ENCODE measurements around the gene NEDD9. TPM values are rescaled to one million over a fixed set of nuclear protein-coding genes. Genes with fewer than 3 reads are reported as not detected.

Gene NEDD9
- total and polyA plus RNA-seq, 2 of the 13 experiments (the other 11 are each of a cell fraction or from before 2014, with no cell fraction given): 27.1 to 389 TPM

DNA sequence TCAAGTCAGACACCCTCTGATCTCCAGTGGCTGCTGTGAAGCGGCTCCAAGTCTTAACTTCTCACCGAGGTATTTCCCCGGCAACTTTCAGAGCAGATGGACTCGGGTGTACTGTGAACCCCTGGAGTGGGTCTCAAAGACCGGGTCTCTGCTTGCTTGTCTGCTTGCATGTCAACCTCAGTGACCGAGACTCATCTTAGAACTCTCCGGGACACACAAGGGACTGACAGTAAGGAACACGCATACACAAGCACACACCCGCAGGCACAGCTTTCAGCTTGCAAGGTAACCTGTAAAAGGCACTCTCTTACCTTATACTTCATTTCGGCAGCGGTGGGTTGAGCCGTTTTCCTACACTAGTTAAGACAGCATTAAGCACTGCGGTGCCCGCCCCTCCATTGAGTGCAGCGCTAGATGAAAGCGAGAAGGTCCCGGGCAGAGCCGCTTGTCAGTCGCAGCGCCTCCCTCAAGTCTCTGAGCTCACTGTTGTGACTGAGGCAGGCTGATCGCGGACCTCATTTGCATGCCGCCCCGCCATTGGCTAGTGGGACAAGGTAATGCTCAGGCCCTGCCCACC is at the start of gene NEDD9 (continued):
- TF ChIP-seq ZNF724P (CRISPR knock-in tag; IDR thresholded peaks at IDR 0.05; ENCODE audit: borderline replicate concordance) (peak; percentile 73; the same call in 1 of the 2 replicates), HOXA3 (CRISPR knock-in tag; IDR thresholded peaks at IDR 0.05) (peak; percentile 75), TEAD3 (CRISPR knock-in tag; optimal IDR thresholded peaks at IDR 0.05; ENCODE audit: borderline replicate concordance) (peak; percentile 77), ZNF883 (CRISPR knock-in tag; IDR thresholded peaks at IDR 0.05; ENCODE audit: not compliant biosample characterization) (peak; percentile 39), HMG20A (CRISPR knock-in tag; IDR thresholded peaks at IDR 0.05; ENCODE audit: borderline replicate concordance) (peak; percentile 54), NCOA1 (CRISPR knock-in tag; IDR thresholded peaks at IDR 0.05) (no peak), HNRNPH1 (optimal IDR thresholded peaks at IDR 0.05; ENCODE audit: low read depth, low read length) (peak; percentile 86), ZNF33B (CRISPR knock-in tag; IDR thresholded peaks at IDR 0.05) (no peak), RFX1 (IDR thresholded peaks at IDR 0.05) (no peak), THYN1 (CRISPR knock-in tag; IDR thresholded peaks at IDR 0.05; ENCODE audit: borderline replicate concordance, low read depth) (0 out of 2 replicates have a peak, but pooled peaks have one; percentile 6), KLF9 (CRISPR knock-in tag; IDR thresholded peaks at IDR 0.05; ENCODE audit: low read depth) (peak; percentile 92; the same call in 1 of the 2 replicates), TMF1 (CRISPR knock-in tag; IDR thresholded peaks at IDR 0.05; ENCODE audit: low read depth) (0 out of 2 replicates have a peak, but pooled peaks have one; percentile 12), CAMTA2 (CRISPR knock-in tag; IDR thresholded peaks at IDR 0.05; ENCODE audit: borderline replicate concordance) (0 out of 2 replicates have a peak, but pooled peaks have one; percentile 31), TP53 (CRISPR knock-in tag; conservative IDR thresholded peaks at IDR 0.05) (no peak), MAFK (conservative IDR thresholded peaks at IDR 0.05 in 1 of 2, IDR thresholded peaks at IDR 0.05 in 1 of 2; ENCODE audit: low read length in 2 of 2) (no peak), ZNF496 (CRISPR knock-in tag; IDR thresholded peaks at IDR 0.05; ENCODE audit: insufficient replicate concordance) (no peak), ZNF12 (CRISPR knock-in tag; IDR thresholded peaks at IDR 0.05) (peak; percentile 55; the same call in 1 of the 2 replicates), YY1 (IDR thresholded peaks at IDR 0.05; ENCODE audit: insufficient read depth, insufficient replicate concordance, low read depth, low read length) (peak; percentile 55)
- TF ChIP-seq, protein P1, sequence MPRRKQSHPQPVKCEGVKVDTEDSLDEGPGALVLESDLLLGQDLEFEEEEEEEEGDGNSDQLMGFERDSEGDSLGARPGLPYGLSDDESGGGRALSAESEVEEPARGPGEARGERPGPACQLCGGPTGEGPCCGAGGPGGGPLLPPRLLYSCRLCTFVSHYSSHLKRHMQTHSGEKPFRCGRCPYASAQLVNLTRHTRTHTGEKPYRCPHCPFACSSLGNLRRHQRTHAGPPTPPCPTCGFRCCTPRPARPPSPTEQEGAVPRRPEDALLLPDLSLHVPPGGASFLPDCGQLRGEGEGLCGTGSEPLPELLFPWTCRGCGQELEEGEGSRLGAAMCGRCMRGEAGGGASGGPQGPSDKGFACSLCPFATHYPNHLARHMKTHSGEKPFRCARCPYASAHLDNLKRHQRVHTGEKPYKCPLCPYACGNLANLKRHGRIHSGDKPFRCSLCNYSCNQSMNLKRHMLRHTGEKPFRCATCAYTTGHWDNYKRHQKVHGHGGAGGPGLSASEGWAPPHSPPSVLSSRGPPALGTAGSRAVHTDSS (CRISPR knock-in tag; conservative IDR thresholded peaks at IDR 0.05): no peak
- TF ChIP-seq, protein P2, sequence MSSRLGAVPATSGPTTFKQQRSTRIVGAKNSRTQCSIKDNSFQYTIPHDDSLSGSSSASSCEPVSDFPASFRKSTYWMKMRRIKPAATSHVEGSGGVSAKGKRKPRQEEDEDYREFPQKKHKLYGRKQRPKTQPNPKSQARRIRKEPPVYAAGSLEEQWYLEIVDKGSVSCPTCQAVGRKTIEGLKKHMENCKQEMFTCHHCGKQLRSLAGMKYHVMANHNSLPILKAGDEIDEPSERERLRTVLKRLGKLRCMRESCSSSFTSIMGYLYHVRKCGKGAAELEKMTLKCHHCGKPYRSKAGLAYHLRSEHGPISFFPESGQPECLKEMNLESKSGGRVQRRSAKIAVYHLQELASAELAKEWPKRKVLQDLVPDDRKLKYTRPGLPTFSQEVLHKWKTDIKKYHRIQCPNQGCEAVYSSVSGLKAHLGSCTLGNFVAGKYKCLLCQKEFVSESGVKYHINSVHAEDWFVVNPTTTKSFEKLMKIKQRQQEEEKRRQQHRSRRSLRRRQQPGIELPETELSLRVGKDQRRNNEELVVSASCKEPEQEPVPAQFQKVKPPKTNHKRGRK (CRISPR knock-in tag; IDR thresholded peaks at IDR 0.05): no peak
- TF ChIP-seq, protein P3, sequence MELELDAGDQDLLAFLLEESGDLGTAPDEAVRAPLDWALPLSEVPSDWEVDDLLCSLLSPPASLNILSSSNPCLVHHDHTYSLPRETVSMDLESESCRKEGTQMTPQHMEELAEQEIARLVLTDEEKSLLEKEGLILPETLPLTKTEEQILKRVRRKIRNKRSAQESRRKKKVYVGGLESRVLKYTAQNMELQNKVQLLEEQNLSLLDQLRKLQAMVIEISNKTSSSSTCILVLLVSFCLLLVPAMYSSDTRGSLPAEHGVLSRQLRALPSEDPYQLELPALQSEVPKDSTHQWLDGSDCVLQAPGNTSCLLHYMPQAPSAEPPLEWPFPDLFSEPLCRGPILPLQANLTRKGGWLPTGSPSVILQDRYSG (CRISPR knock-in tag; IDR thresholded peaks at IDR 0.05): no peak
- TF ChIP-seq, protein P4, sequence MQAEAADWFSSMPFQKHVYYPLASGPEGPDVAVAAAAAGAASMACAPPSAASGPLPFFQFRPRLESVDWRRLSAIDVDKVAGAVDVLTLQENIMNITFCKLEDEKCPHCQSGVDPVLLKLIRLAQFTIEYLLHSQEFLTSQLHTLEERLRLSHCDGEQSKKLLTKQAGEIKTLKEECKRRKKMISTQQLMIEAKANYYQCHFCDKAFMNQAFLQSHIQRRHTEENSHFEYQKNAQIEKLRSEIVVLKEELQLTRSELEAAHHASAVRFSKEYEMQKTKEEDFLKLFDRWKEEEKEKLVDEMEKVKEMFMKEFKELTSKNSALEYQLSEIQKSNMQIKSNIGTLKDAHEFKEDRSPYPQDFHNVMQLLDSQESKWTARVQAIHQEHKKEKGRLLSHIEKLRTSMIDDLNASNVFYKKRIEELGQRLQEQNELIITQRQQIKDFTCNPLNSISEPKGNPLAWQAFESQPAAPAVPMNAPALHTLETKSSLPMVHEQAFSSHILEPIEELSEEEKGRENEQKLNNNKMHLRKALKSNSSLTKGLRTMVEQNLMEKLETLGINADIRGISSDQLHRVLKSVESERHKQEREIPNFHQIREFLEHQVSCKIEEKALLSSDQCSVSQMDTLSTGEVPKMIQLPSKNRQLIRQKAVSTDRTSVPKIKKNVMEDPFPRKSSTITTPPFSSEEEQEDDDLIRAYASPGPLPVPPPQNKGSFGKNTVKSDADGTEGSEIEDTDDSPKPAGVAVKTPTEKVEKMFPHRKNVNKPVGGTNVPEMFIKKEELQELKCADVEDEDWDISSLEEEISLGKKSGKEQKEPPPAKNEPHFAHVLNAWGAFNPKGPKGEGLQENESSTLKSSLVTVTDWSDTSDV (CRISPR knock-in tag; IDR thresholded peaks at IDR 0.05): no peak
- TF ChIP-seq, protein P5, sequence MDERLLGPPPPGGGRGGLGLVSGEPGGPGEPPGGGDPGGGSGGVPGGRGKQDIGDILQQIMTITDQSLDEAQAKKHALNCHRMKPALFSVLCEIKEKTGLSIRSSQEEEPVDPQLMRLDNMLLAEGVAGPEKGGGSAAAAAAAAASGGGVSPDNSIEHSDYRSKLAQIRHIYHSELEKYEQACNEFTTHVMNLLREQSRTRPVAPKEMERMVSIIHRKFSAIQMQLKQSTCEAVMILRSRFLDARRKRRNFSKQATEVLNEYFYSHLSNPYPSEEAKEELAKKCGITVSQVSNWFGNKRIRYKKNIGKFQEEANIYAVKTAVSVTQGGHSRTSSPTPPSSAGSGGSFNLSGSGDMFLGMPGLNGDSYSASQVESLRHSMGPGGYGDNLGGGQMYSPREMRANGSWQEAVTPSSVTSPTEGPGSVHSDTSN (CRISPR knock-in tag; IDR thresholded peaks at IDR 0.05): no peak

All from HepG2 (cell line).